GM21528 (cell line): ENCODE results near the gene SLC2A11.
"Not testable (repeated sequence)": the region's sequence is repeated elsewhere in the genome, so short reads cannot be mapped to it uniquely, and the experiment has no call there.

Source experiments
- ATAC-seq: cut with Tn5 transposase; IDR thresholded peaks from one replicate; pipeline ENCODE4 v1.9.1; 2021; ENCODE audit warnings: mild to moderate bottlenecking, moderate library complexity; ENCODE audit not compliant: unreplicated experiment, low FRiP score

SLC2A11 gene

DNA sequence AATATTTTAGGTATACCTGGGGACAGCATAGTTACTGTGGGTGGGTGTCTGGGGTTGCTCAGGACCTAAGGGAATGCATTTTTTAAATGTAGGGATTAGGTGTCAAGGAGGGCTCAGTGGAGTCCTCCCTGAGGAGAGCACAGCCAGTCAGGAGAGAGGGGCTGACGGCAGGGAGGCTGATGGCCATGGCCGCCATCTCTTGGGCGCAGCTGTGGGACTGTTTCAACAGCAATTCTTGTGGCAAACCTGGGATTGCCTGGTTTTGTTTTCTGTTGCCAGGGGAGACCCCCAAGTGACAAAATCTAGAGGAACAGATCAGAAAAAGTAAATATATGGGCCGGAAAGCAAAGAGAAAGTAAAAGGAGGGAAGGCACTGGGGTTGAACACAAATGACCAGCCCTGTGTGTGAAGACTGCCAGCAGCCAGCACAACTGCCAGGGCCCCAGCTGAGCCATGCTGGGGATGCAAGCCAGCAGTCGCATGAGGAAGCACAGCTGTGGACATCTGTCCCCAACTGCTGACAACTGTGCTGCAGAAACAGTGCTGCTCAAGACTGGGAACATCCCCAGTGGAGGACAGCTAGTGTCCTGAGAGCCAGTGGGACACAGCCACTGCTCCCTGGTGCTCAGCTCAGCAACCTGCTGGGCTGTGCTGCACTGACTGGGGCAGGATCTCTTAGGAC, 47.0 kb downstream of the SLC2A11 start:
- no peak for ATAC-seq

GRCh38 chr22:23906641-23907040, 49.0 kb downstream of the SLC2A11 start:
- ATAC-seq, result no peak

GRCh38 chr22:23907423-23907822, 49.7 kb downstream of the SLC2A11 start:
- not testable (repeated sequence) for ATAC-seq

GRCh38 chr22:23908587-23909205, 51.0 kb downstream of the SLC2A11 start:
- no peak for ATAC-seq

- no peak for ATAC-seq
Measured at GRCh38 chr22:23909296-23909898, 51.7 kb downstream of the SLC2A11 start.

DNA sequence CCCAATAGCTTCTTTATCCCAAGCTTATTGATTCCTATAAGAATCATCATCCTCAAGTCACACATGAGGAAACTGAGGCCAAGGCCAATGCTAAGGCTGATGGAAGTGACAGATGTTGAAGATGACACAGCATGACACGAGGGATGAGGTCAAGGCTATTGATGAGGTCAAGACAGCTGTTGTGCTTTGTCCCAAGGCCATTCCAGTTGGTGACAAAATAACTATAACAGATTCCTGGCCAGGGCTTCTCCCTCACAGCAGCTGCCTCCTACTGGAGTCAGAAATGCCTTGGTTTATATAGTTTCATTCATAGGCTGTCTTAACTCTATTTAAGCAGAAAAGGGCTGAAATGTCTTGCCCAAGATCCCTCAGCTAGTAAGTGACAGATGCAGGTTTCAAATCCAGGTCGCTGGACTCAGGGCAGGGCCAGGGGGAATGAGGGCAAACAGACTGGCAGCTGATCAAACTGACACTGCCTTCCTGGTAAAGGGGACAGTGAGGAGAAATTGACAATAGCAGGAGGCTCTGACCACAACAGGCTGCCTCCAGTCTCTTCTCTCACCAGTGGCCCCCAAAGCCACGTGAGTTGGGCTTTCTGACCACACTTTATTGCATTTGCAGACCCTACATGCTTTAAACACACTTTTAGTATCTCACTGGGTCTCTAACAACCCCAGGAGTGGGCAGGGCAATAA, 53.0 kb downstream of the SLC2A11 start:
- no peak for ATAC-seq

GRCh38 chr22:23911318-23911980, 53.8 kb downstream of the SLC2A11 start:
- no peak for ATAC-seq

DNA sequence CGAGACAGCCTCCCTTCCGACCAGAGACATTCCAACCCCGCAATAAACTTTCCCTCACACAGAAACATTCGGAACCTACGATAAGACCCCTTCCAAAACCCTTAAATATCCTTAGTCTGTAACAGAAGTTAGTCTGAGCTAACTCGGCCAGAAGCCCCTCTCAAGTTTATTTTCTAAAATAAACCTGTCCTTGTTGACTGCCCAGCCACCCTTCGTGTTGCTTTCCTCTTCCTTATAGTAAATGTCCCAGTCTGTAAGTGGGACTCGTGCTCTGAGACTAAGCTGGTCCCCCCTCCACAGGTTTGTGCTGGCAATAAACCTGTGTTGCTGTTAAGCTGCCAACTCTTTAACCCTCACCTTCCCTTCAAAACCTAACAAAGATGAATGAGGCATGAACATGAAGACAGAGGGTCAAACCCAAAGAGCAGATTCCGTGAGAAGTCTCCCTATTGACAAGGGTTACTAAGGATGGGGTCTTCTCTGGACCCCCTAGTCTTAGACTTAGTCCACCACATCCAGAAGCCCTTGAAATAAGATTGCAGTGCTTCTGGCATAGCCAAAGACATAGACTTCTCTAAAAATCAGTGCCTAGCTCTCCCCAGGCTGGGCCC, 54.7 kb downstream of the SLC2A11 start:
- no peak for ATAC-seq

GRCh38 chr22:23913306-23913660, 55.6 kb downstream of the SLC2A11 start:
- ATAC-seq, result no peak

DNA sequence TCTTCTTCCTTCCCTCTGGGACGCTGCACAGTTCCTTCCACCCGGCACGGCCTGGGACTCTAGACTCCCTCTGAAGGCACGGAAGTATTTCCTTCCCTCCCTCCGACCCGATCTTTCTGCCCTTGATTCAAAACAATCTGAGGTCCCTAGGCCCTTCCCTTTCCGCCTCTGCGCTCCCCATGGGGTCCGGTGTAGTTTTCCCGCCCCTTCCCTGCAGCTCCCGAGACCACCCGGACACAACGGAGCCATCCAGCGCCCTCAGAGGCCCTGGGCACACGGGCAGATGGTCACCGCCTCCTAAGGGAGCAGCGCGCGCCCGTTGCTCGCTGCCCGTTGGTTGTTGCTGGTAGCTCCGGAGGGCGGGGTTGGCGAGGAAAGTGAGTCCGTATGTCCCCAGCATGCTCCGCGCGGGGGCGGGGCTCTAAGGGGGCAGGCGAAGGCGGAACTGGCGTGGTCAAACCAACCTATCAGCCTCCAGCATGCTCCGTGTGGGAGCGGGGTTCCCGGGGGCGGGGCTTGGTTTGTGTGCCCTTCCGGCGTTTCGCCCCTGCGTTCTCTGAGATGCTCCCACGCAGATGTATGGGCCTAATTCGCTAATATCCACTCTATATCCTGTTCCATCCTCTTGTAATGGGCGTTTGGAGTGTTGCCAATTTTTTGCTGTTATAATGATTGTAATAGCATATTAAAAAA, 56.1 kb downstream of the SLC2A11 start:
- ATAC-seq, result peak; percentile 94

DNA sequence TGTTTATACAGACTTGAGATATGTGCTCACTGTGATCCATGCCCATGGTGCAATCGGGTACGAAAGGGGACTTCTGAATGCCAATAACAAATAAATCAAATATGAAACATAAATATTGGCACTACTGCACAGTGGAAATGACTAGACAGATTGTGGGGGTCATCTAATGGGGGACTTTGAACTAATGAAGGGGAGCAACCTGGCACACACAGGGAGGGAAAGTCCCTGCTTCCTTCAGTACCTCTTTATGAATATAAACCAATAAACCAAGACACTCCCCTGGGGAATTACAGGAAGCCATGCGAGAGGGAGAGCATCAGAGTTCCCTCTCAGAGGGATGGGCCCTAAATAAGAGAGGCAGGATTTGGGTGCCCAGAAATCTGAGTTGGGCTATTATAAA, 57.6 kb downstream of the SLC2A11 start:
- no peak for ATAC-seq

DNA sequence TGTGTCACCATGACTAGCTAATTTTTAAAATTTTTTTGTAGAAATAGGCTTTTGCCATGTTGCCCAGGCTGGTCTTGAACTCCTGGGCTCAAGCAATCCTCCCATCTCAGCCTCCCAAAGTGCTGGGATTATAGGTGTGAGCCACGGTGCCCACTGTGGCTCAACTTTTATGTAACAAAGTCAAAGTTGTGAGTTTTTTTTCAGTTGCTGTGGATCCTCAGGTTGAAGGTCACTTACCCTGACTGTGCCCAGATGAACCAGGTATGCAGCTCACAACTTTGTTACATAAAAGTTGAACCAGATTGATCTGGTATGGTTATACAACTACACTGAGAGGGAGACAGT, 62.6 kb downstream of the SLC2A11 start:
- ATAC-seq, result not testable (repeated sequence)

GRCh38 chr22:23921586-23922201, 64.0 kb downstream of the SLC2A11 start:
- not testable (repeated sequence) for ATAC-seq

DNA sequence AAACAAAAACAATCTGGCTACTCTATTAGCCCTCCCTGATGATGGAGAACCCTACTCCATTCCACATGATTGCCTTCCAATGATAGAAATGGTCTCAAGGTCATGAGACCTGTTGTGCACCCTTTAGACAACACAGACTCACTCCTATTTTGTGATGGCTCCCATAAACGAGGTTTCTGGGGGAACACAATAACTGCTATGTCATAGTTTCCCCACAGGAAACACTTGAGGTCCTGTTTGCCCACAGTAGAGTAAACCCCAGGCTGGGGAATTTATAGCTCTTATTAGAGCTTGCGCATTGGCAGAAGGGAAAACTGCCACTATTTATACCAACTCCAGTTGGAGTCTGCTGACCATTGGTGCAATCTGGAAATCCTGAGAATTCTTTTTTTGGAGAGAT, 65.2 kb downstream of the SLC2A11 start:
- ATAC-seq, result no peak

GRCh38 chr22:23925020-23925606, 67.4 kb downstream of the SLC2A11 start:
- ATAC-seq, result no peak

DNA sequence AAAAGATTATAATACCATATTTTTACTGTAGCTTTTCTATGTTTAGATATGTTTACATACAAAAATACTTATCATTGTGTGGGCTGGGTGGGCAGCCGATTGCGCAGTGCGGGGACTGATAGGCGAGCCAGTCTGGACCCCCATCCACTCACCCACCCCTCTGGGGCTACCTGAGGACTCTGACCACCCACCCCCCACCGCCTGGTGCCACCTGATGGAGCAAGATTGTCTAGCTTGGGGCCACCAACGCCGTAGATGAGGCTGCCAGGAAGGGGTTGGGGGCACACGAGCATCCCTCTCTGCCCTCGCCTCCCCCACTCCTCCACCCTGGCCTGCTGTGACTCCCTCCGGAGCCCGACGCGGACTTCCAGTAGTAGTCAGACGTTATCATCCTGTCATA, 68.9 kb downstream of the SLC2A11 start:
- ATAC-seq, result no peak
